Neural progenitor cell (in vitro differentiated cells): ENCODE data around the gene CUEDC2. TPM values are rescaled to one million over a fixed set of nuclear protein-coding genes. Genes with fewer than 3 reads are reported as not detected.

ENCODE experiments used
- DNase-seq: peaks from one replicate; pipeline ENCODE4 v3.0.0-alpha.2; 2016; ENCODE audit warnings: low spot score
- H2AFZ ChIP-seq: fragments of 200-600 bp; sonication (generic); replicated peaks from 2 replicates; pipeline ENCODE4 v1.6.1; 2016; ENCODE audit warnings: antibody characterized with exemption
- H3F3A ChIP-seq: fragments of 200-600 bp; sonication (generic); 2 replicates; pipeline ENCODE4 v1.6.1; 2016; ENCODE audit warnings: antibody characterized with exemption, low read depth
- H3K27ac ChIP-seq: fragments of 200-600 bp; sonication (generic); 2 replicates; pipeline ENCODE4 v1.5.1; 2016; ENCODE audit warnings: mild to moderate bottlenecking
- H3K27me3 ChIP-seq: fragments of 200-600 bp; sonication (generic); 2 replicates; pipeline ENCODE4 v1.6.1; 2016; ENCODE audit warnings: mild to moderate bottlenecking, moderate library complexity
- H3K36me3 ChIP-seq: fragments of 200-600 bp; sonication (generic); 2 replicates; pipeline ENCODE4 v1.5.1; 2016
- H3K4me1 ChIP-seq: fragments of 200-600 bp; sonication (generic); 2 replicates; pipeline ENCODE4 v1.6.1; 2016; ENCODE audit warnings: mixed run types
- H3K4me2 ChIP-seq: fragments of 200-600 bp; sonication (generic); 2 replicates; pipeline ENCODE4 v1.6.1; 2016
- H3K4me3 ChIP-seq: fragments of 200-600 bp; sonication (generic); 2 replicates; pipeline ENCODE4 v1.5.1; 2016
- H3K79me2 ChIP-seq: fragments of 200-600 bp; sonication (generic); 2 replicates; pipeline ENCODE4 v1.6.1; 2016; ENCODE audit warnings: low read depth
- H3K9ac ChIP-seq: fragments of 200-600 bp; sonication (generic); 2 replicates; pipeline ENCODE4 v1.6.1; 2016
- H3K9me3 ChIP-seq: fragments of 200-600 bp; sonication (generic); 2 replicates; pipeline ENCODE4 v1.5.1; 2016; ENCODE audit warnings: low read depth
- H4K20me1 ChIP-seq: fragments of 200-600 bp; sonication (generic); 2 replicates; pipeline ENCODE4 v1.6.1; 2016; ENCODE audit warnings: low read depth
- H3K27ac Mint-ChIP-seq: 3 replicates; pipeline ENCODE4 v1.8.0; 2021; ENCODE audit warnings: mixed read lengths
- H3K27me3 Mint-ChIP-seq: 2 replicates; pipeline ENCODE4 v1.8.0; 2022; ENCODE audit warnings: low read depth, mild to moderate bottlenecking, inconsistent platforms, moderate library complexity, mixed read lengths; ENCODE audit not compliant: insufficient read depth
- H3K36me3 Mint-ChIP-seq: 3 replicates; pipeline ENCODE4 v1.8.0; 2021; ENCODE audit warnings: mixed read lengths
- H3K4me1 Mint-ChIP-seq: 3 replicates; pipeline ENCODE4 v1.8.0; 2021; ENCODE audit warnings: mixed read lengths
- H3K4me3 Mint-ChIP-seq: 3 replicates; pipeline ENCODE4 v1.8.0; 2021; ENCODE audit warnings: mild to moderate bottlenecking, moderate library complexity, mixed read lengths
- H3K9me3 Mint-ChIP-seq: 3 replicates; pipeline ENCODE4 v1.8.0; 2020; ENCODE audit warnings: mixed read lengths
- EZH2 ChIP-seq: fragments of 200-600 bp; sonication (generic); IDR thresholded peaks from 2 replicates; pipeline ENCODE4 v1.6.1; 2017; ENCODE audit warnings: antibody characterized with exemption, mild to moderate bottlenecking, moderate library complexity
- EZH2phosphoT487 ChIP-seq: fragments of 200-600 bp; sonication (generic); IDR thresholded peaks from 2 replicates; pipeline ENCODE4 v1.6.1; 2017; ENCODE audit warnings: antibody characterized with exemption
- total RNA-seq: library from RNA; depleted of rRNA; stranded (reverse); fragments of >200 nt; gene quantifications from 2 replicates; pipeline ENCODE4 v1.2.3, GENCODE V29; 2015; ENCODE audit warnings: low replicate concordance
- TF ChIP-seq, protein P1 (sequence below): fragments of 200-600 bp; sonication (generic); IDR thresholded peaks from 2 replicates; pipeline ENCODE4 v1.5.1; 2017; ENCODE audit warnings: antibody characterized with exemption, mild to moderate bottlenecking

Gene CUEDC2
- total RNA-seq, 1 donor from 2014 or later = 64.0 TPM

DNA sequence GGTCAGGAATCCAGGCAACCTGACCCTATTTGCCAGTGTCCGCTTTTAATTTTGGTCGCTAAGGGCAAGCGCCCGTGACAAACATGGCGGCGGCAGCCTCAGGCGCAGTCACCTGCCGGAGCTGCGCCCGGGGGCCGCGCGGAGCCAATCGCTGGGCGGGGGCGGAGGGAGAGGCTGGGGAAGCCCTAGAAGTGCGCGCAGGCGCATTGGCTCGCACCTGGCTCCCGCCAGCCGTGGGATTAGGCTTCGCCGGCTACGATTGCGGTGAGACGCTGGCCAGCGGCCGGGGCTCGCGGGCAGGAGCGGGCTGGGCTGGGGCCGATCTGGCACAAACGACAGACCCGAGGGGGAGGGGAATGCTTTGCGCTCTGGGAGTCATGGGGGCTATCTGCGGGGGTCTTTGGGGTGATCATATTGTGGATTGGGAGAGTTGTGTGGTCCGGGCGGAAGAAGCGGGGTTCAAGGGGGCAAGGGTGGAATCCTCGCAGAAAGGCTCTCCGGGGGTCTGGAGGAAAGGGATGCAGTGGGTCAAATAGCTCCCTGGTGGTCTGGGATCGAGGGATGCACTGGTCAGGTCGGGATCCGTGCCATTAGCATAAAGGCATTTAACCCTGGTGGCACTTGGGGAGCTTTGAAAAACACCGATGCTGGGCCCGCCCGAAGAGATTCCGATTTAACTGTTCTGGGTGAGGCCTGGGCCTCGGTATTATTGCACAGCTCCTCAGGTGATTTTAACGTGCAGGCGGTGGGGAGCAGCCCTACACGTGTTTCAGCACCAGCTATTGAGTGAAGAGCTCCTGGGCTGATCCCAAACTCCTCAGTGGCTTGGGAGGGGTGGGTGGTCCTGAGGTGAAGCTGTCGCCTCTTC, 29.0 kb upstream of the CUEDC2 start:
- peaks cover 10% of the 10 kb centered on the region for H3K27me3 Mint-ChIP-seq

DNA sequence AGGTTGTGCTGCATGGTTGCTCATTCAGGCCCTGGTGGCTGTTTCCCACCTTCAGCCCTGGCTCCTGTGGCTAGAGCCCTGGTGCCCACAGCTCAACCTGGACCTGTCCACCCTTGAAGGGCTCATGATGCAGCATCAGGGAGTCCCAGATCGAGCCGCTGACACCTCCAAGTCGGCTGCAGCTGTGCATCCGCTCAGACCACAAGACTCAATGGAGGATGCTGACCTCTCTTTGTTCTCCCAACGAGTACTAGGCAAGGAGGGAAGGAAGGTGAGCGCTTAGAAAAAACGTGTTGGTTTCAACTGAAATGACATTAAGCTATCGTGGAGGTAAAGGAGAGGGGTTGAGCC, 28.4 kb upstream of the CUEDC2 start:
- Histone ChIP-seq H3K27ac (no peak overlapping the region), H3K36me3 (no peaks in the 10 kb centered on the region), H3K9ac (no peak overlapping the region), H3K9me3 (no peaks in the 10 kb centered on the region), H3F3A (peaks cover 29% of the 10 kb centered on the region), H3K4me3 (no peak overlapping the region), H3K27me3 (peaks cover 31% of the 10 kb centered on the region), H4K20me1 (peaks cover 9% of the 10 kb centered on the region), H3K4me1 (peaks cover 20% of the 10 kb centered on the region), H2AFZ (peak overlapping the region; percentile 94), H3K4me2 (peak overlapping the region; percentile 88), H3K79me2 (no peaks in the 10 kb centered on the region)
- DNase-seq = no peak
- Mint-ChIP-seq H3K4me1 (peaks cover 31% of the 10 kb centered on the region), H3K9me3 (no peaks in the 10 kb centered on the region), H3K36me3 (peaks cover 1% of the 10 kb centered on the region), H3K27me3 (peaks cover 10% of the 10 kb centered on the region), H3K4me3 (peak overlapping the region; percentile 92), H3K27ac (peak overlapping the region; percentile 75)
- TF ChIP-seq, protein P1, sequence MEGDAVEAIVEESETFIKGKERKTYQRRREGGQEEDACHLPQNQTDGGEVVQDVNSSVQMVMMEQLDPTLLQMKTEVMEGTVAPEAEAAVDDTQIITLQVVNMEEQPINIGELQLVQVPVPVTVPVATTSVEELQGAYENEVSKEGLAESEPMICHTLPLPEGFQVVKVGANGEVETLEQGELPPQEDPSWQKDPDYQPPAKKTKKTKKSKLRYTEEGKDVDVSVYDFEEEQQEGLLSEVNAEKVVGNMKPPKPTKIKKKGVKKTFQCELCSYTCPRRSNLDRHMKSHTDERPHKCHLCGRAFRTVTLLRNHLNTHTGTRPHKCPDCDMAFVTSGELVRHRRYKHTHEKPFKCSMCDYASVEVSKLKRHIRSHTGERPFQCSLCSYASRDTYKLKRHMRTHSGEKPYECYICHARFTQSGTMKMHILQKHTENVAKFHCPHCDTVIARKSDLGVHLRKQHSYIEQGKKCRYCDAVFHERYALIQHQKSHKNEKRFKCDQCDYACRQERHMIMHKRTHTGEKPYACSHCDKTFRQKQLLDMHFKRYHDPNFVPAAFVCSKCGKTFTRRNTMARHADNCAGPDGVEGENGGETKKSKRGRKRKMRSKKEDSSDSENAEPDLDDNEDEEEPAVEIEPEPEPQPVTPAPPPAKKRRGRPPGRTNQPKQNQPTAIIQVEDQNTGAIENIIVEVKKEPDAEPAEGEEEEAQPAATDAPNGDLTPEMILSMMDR = no peak

More for the DNA sequence above, 29.0 kb upstream of the CUEDC2 start:
- Histone ChIP-seq H3K4me2 (peak overlapping the region; percentile 88), H3K27me3 (peaks cover 31% of the 10 kb centered on the region), H3K9ac (no peak overlapping the region), H4K20me1 (peaks cover 9% of the 10 kb centered on the region), H3F3A (peaks cover 25% of the 10 kb centered on the region), H3K4me3 (peak overlapping the region; percentile 49), H3K27ac (no peak overlapping the region), H3K9me3 (no peaks in the 10 kb centered on the region), H2AFZ (peak overlapping the region; percentile 94), H3K4me1 (peaks cover 17% of the 10 kb centered on the region), H3K36me3 (no peaks in the 10 kb centered on the region), H3K79me2 (no peaks in the 10 kb centered on the region)
- H3K4me3 Mint-ChIP-seq = peak overlapping the region; percentile 92
- no peak overlapping the region for H3K27ac Mint-ChIP-seq
- peaks cover 30% of the 10 kb centered on the region for H3K4me1 Mint-ChIP-seq
- TF ChIP-seq EZH2phosphoT487 (peak; percentile 23), EZH2 (peak; percentile 30)
- TF ChIP-seq, protein P1 = no peak
- H3K9me3 Mint-ChIP-seq = no peaks in the 10 kb centered on the region
- peaks cover 1% of the 10 kb centered on the region for H3K36me3 Mint-ChIP-seq
- DNase-seq = peak; percentile 99

DNA sequence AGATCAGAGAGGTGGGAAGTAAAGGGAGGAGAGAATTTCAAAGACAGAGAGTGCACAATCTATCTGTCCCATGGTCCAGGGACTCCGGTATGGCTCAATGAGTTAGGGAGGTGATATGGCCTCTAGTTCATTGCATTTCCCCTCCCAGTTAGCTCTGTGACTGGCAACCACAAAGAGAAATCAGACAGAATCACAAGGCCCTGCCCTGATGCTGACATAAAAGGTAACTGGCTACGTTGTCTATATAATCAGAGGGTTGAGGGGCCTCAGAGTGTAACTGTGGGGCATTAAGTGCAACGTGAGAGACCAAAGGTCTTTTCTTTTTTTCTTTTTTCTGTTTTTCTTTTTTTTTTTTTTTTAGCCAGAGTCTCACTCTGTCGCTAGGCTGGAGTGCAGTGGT, 26.3 kb upstream of the CUEDC2 start:
- Histone ChIP-seq H4K20me1 (peaks cover 9% of the 10 kb centered on the region), H2AFZ (no peak overlapping the region), H3K27me3 (peaks cover 24% of the 10 kb centered on the region), H3K4me2 (no peak overlapping the region), H3K36me3 (no peaks in the 10 kb centered on the region), H3F3A (peaks cover 45% of the 10 kb centered on the region), H3K79me2 (no peaks in the 10 kb centered on the region), H3K4me3 (no peak overlapping the region), H3K9ac (no peak overlapping the region), H3K4me1 (peaks cover 33% of the 10 kb centered on the region), H3K9me3 (no peaks in the 10 kb centered on the region), H3K27ac (no peak overlapping the region)
- TF ChIP-seq, protein P1 = no peak
- TF ChIP-seq EZH2 = no peak
- no peak for TF ChIP-seq EZH2phosphoT487
- peaks cover 1% of the 10 kb centered on the region for H3K36me3 Mint-ChIP-seq
- no peak overlapping the region for H3K4me3 Mint-ChIP-seq
- peaks cover 10% of the 10 kb centered on the region for H3K27me3 Mint-ChIP-seq
- peaks cover 44% of the 10 kb centered on the region for H3K4me1 Mint-ChIP-seq
- no peaks in the 10 kb centered on the region for H3K9me3 Mint-ChIP-seq
- no peak overlapping the region for H3K27ac Mint-ChIP-seq
- no peak for DNase-seq
